Progenitor cell of endocrine pancreas (in vitro differentiated cells): ENCODE data around the gene BRD1. TPM values are rescaled to one million over a fixed set of nuclear protein-coding genes. Genes with fewer than 3 reads are reported as not detected.

Source experiments
- DNase-seq: peaks from one replicate; pipeline ENCODE4 v3.0.0; 2021; ENCODE audit warnings: low spot score; ENCODE audit not compliant: unreplicated experiment
- H3K27ac Mint-ChIP-seq: 2 replicates; pipeline ENCODE4 v1.8.0; 2021; ENCODE audit warnings: mild to moderate bottlenecking, moderate library complexity, mixed read lengths
- H3K27me3 Mint-ChIP-seq: 2 replicates; pipeline ENCODE4 v1.8.0; 2021; ENCODE audit warnings: mixed read lengths
- H3K36me3 Mint-ChIP-seq: 2 replicates; pipeline ENCODE4 v1.8.0; 2022; ENCODE audit warnings: mixed read lengths; ENCODE audit not compliant: insufficient read depth
- H3K4me1 Mint-ChIP-seq: 2 replicates; pipeline ENCODE4 v1.8.0; 2021; ENCODE audit warnings: low read depth, mixed read lengths
- H3K4me3 Mint-ChIP-seq: 2 replicates; pipeline ENCODE4 v1.8.0; 2021; ENCODE audit warnings: low read depth, mild to moderate bottlenecking, moderate library complexity, mixed read lengths
- H3K9me3 Mint-ChIP-seq: 2 replicates; pipeline ENCODE4 v1.8.0; 2021; ENCODE audit warnings: low read depth, mixed read lengths
- CTCF ChIP-seq: fragments of 200-600 bp; sonication (generic); IDR thresholded peaks from one replicate; pipeline ENCODE4 v1.5.0; 2021; ENCODE audit warnings: antibody characterized with exemption, mild to moderate bottlenecking; ENCODE audit not compliant: unreplicated experiment
- total RNA-seq: library from RNA; stranded (reverse); gene quantifications from 2 replicates; pipeline ENCODE4 v1.2.1, GENCODE V29; 2021

BRD1 gene
- total RNA-seq, 1 donor from 2014 or later: 65.7 TPM

- no peak for TF ChIP-seq CTCF
- peaks cover 63% of the 10 kb centered on the region for H3K36me3 Mint-ChIP-seq
- no peak for DNase-seq
- no peak overlapping the region for H3K27ac Mint-ChIP-seq
- H3K27me3 Mint-ChIP-seq: no peaks in the 10 kb centered on the region
- H3K4me3 Mint-ChIP-seq: no peak overlapping the region
- H3K4me1 Mint-ChIP-seq: peaks cover 2% of the 10 kb centered on the region
- H3K9me3 Mint-ChIP-seq: peaks cover 41% of the 10 kb centered on the region
These were observed 38.5 kb upstream of the BRD1 start for GRCh38 chr22:49866134-49866533.

GRCh38 chr22:49865156-49865555 lies 37.5 kb upstream of the BRD1 start:
- H3K4me1 Mint-ChIP-seq: peaks cover 2% of the 10 kb centered on the region
- no peak for TF ChIP-seq CTCF
- H3K27ac Mint-ChIP-seq: no peak overlapping the region
- DNase-seq: no peak
- H3K9me3 Mint-ChIP-seq: peaks cover 38% of the 10 kb centered on the region
- H3K36me3 Mint-ChIP-seq: peaks cover 57% of the 10 kb centered on the region
- no peak overlapping the region for H3K4me3 Mint-ChIP-seq
- H3K27me3 Mint-ChIP-seq: no peaks in the 10 kb centered on the region

GRCh38 chr22:49863931-49864330 lies 36.3 kb upstream of the BRD1 start:
- peaks cover 2% of the 10 kb centered on the region for H3K4me1 Mint-ChIP-seq
- no peak overlapping the region for H3K27ac Mint-ChIP-seq
- H3K4me3 Mint-ChIP-seq: no peak overlapping the region
- no peak for DNase-seq
- TF ChIP-seq CTCF: no peak
- peaks cover 45% of the 10 kb centered on the region for H3K36me3 Mint-ChIP-seq
- H3K9me3 Mint-ChIP-seq: peaks cover 27% of the 10 kb centered on the region
- no peaks in the 10 kb centered on the region for H3K27me3 Mint-ChIP-seq

- Mint-ChIP-seq H3K4me1 (peaks cover 6% of the 10 kb centered on the region), H3K27me3 (no peaks in the 10 kb centered on the region), H3K9me3 (peaks cover 20% of the 10 kb centered on the region), H3K36me3 (peaks cover 32% of the 10 kb centered on the region), H3K4me3 (no peak overlapping the region), H3K27ac (no peak overlapping the region)
- DNase-seq: no peak
- no peak for TF ChIP-seq CTCF
These were observed 34.8 kb upstream of the BRD1 start for GRCh38 chr22:49862496-49862776.

- peaks cover 14% of the 10 kb centered on the region for H3K9me3 Mint-ChIP-seq
- H3K4me3 Mint-ChIP-seq: no peak overlapping the region
- peak overlapping the region; percentile 14 for H3K27ac Mint-ChIP-seq
These were observed 34.2 kb upstream of the BRD1 start for GRCh38 chr22:49861642-49862495.

More at GRCh38 chr22:49861642-49862495, 34.2 kb upstream of the BRD1 start:
- H3K4me1 Mint-ChIP-seq: peaks cover 10% of the 10 kb centered on the region
- no peak for TF ChIP-seq CTCF
- H3K27me3 Mint-ChIP-seq: no peaks in the 10 kb centered on the region
- H3K36me3 Mint-ChIP-seq: peaks cover 26% of the 10 kb centered on the region
- DNase-seq: no peak
